Adrenal gland (tissue), 12 donors: Measurements from ENCODE around the gene EBP. TPM values are rescaled to one million over a fixed set of nuclear protein-coding genes. Genes with fewer than 3 reads are reported as not detected.

ENCODE experiments used
- DNase-seq, 7 donors: peaks; one replicate each; pipeline ENCODE4 v3.0.0-alpha.2; 2019 to 2020
- H3K27ac ChIP-seq, 5 donors: fragments of 200-600 bp; sonication (generic) in 4 of 5; 1 replicate in 3 of 5; 2 replicates in 2 of 5; pipeline versions ENCODE4 v1.5.1 to v1.8.0; 2016 to 2020; ENCODE audit warnings: mild to moderate bottlenecking in 1 of 5
- H3K27me3 ChIP-seq: fragments of 200-600 bp; 2 replicates; pipeline ENCODE4 v1.8.0; 2021
- H3K36me3 ChIP-seq, 2 donors: fragments of 200-600 bp; replicated peaks in 1 of 2; 1 replicate in 1 of 2; 2 replicates in 1 of 2; pipeline versions ENCODE4 v1.5.1 to v1.8.0; 2018 to 2022
- H3K4me1 ChIP-seq, 2 donors: fragments of 200-600 bp; replicated peaks in 1 of 2; 1 replicate in 1 of 2; 2 replicates in 1 of 2; pipeline versions ENCODE4 v1.5.1 to v1.8.0; 2018 to 2021
- H3K4me3 ChIP-seq, 4 donors: fragments of 200-600 bp; sonication (generic) in 3 of 4; one replicate each; pipeline ENCODE4 v1.5.1; 2016 to 2018
- H3K9me3 ChIP-seq, 3 donors: fragments of 200-600 bp; sonication (generic) in 1 of 3; replicated peaks in 1 of 3; 1 replicate in 2 of 3; 2 replicates in 1 of 3; pipeline versions ENCODE4 v1.5.1 to v1.8.0; 2016 to 2021
- CTCF ChIP-seq, 6 experiments: fragments of 450-650 bp in 4 of 6; fragments of 200-600 bp in 2 of 6; sonication (generic) in 1 of 6; IDR thresholded peaks; 1 replicate in 5 of 6; 2 replicates in 1 of 6; pipeline versions ENCODE4 v1.5.1 to v1.8.0; 2016 to 2021; ENCODE audit warnings: antibody characterized with exemption in 6 of 6, mild to moderate bottlenecking in 2 of 6, moderate library complexity in 1 of 6
- POLR2A ChIP-seq, 2 donors: fragments of 450-650 bp; IDR thresholded peaks; one replicate each; pipeline ENCODE4 v1.6.1; 2017; ENCODE audit warnings: antibody characterized with exemption in 2 of 2, mild to moderate bottlenecking in 2 of 2, moderate library complexity in 1 of 2
- WGBS, 4 donors: extraction: QIAGEN DNeasy Blood & Tissue Kit in 2 of 4; methylation state at CpG; one replicate each; pipeline versions ENCODE4 v1.1.5 to v1.1.7; 2013 to 2017; 5-methylcytosine and 5-hydroxymethylcytosine counted together
- intact Hi-C, 2 donors: fragments of 100-400 bp; cut with DNase I; formaldehyde crosslinking; loops; one replicate each; pipeline versions ENCODE4 v1.14.1 to v1.15.0; 2022 to 2023
- polyA plus RNA-seq, 3 donors: library from polyadenylated mRNA; stranded (reverse); fragments of 200-250 nt in 2 of 3; fragments of 350-450 nt in 1 of 3; fragmentation: Illumina TruSeq in 1 of 3; extraction: RNeasy Lipid Tissue Mini Kit (QIAGEN cat#74804) in 1 of 3; gene quantifications; one replicate each; pipeline ENCODE4 v1.2.3, GENCODE V29; 2013 to 2014
- total RNA-seq, 9 donors: library from RNA; depleted of rRNA in 4 of 9; stranded (reverse); fragments of >200 nt in 4 of 9; fragments of 120-200 nt in 1 of 9; fragmentation: NEBNext Ultra II Directional in 1 of 9; extraction: Animal tissue kit (Norgen Biotek cat#: 25700) in 1 of 9; gene quantifications; one replicate each; pipeline versions ENCODE4 v1.1.0 to v1.2.4, GENCODE V29; 2013 to 2023
- donor health status: healthy with polysubstance abuse.
- donor health status: Bipolar disorder and iron deficiency.
- donor health status: DM: yes; HTN: yes; CAD: no.
- donor health status: DM: no; HTN: no; CAD: no.
- donor health status: DM: no; HTN: no; CAD: no.
- donor health status: DM: yes; HTN: yes; CAD: no.

Gene EBP
- total and polyA plus RNA-seq, 12 donors: 85.8 to 1,010 (median 156) TPM

GRCh38 chrX:48569958-48570357 is 48.4 kb downstream of the EBP start:
- Histone ChIP-seq H3K36me3 (no peaks in the 10 kb centered on the region), H3K9me3 (no peaks in the 10 kb centered on the region), H3K27ac (peak overlapping the region in 1 of 5 donors; percentile 21), H3K4me3 (no peak overlapping the region), H3K4me1 (no peaks in the 10 kb centered on the region), H3K27me3 (no peaks in the 10 kb centered on the region)
- 57 to 76% (median 72%) methylated on average over 1 of the region's 1 CpG for WGBS, 4 donors
- DNase-seq: peak in 2 of 7 donors; percentile 39 to 46
- intact Hi-C loops: no loop called here
- TF ChIP-seq CTCF (IDR thresholded peaks at IDR 0.05) (no peak), POLR2A (IDR thresholded peaks at IDR 0.05) (no peak)

GRCh38 chrX:48573690-48574269 is 52.2 kb downstream of the EBP start:
- no peak for TF ChIP-seq POLR2A (IDR thresholded peaks at IDR 0.05)
- TF ChIP-seq CTCF (IDR thresholded peaks at IDR 0.05): no peak
- 28 to 53% (median 42%) methylated on average over 18 to 19 of the region's 19 CpGs for WGBS, 4 donors
- Histone ChIP-seq H3K4me3 (peak overlapping the region in 1 of 4 donors; percentile 65), H3K9me3 (no peaks in the 10 kb centered on the region), H3K27me3 (no peaks in the 10 kb centered on the region), H3K36me3 (peaks cover 0 to 34% of the 10 kb centered on the region in 2 donors), H3K4me1 (peaks cover 4 to 16% of the 10 kb centered on the region in 2 donors), H3K27ac (peak overlapping the region; percentile 89 to 99 (median 98))
- DNase-seq: peak; percentile 39 to 75 (median 49)
- intact Hi-C loops: no loop called here

GRCh38 chrX:48574270-48575266 is 53.0 kb downstream of the EBP start, which contains the start of gene RBM3:
Gene RBM3 (plus strand): TSS chrX:48574484. CDS start chrX:48575181, 697 bp downstream.
- peak; percentile 91 to 97 (median 94) for DNase-seq
- H3K27ac ChIP-seq: peak within 1 kb of the TSS; percentile 89 to 99 (median 98)
- peaks cover 0 to 34% of the 10 kb centered on the region in 2 donors for H3K36me3 ChIP-seq
- 0 to 53% (median 18%) methylated on average over 17 to 71 of the region's 71 CpGs for whole genome bisulfite sequencing, 4 donors
- TF ChIP-seq POLR2A (IDR thresholded peaks at IDR 0.05) (peak; percentile 87 to 90), CTCF (IDR thresholded peaks at IDR 0.05) (peak in 5 of 6 experiments; percentile 15 to 56 (median 54))
- no peaks in the 10 kb centered on the region for H3K9me3 ChIP-seq
- H3K4me3 ChIP-seq: peak within 1 kb of the TSS; percentile 27 to 65 (median 59)
- H3K27me3 ChIP-seq: no peaks in the 10 kb centered on the region
- intact Hi-C loops: no loop called here
- H3K4me1 ChIP-seq: peaks cover 4 to 16% of the 10 kb centered on the region in 2 donors

GRCh38 chrX:48575642-48576041 is 54.0 kb downstream of the EBP start:
- Histone ChIP-seq H3K27me3 (no peaks in the 10 kb centered on the region), H3K36me3 (peaks cover 0 to 34% of the 10 kb centered on the region in 2 donors), H3K4me3 (peak overlapping the region in 2 of 4 donors; percentile 65), H3K27ac (peak overlapping the region in 3 of 5 donors; percentile 98 to 99 (median 98)), H3K4me1 (peaks cover 4 to 16% of the 10 kb centered on the region in 2 donors), H3K9me3 (no peaks in the 10 kb centered on the region)
- WGBS, 4 donors: 55 to 72% (median 68%) methylated on average over 5 to 13 of the region's 13 CpGs
- no peak for DNase-seq
- TF ChIP-seq CTCF (IDR thresholded peaks at IDR 0.05): no peak
- TF ChIP-seq POLR2A (IDR thresholded peaks at IDR 0.05): no peak
- intact Hi-C loops: no loop called here
